GM18511 (cell line): ENCODE measurements around the gene AHR.
"Not testable (repeated sequence)": the region's sequence is repeated elsewhere in the genome, so short reads cannot be mapped to it uniquely, and the experiment has no call there.

Source experiments
- ATAC-seq: cut with Tn5 transposase; IDR thresholded peaks from one replicate; pipeline ENCODE4 v1.9.1; 2021; ENCODE audit warnings: mild to moderate bottlenecking, moderate library complexity; ENCODE audit not compliant: unreplicated experiment

Gene AHR

GRCh38 chr7:17371671-17372524 lies 73.4 kb downstream of the AHR start:
- ATAC-seq: no peak

- no peak for ATAC-seq
Measured at GRCh38 chr7:17374157-17374556, 75.7 kb downstream of the AHR start.

GRCh38 chr7:17374654-17375053 lies 76.2 kb downstream of the AHR start:
- no peak for ATAC-seq

GRCh38 chr7:17376595-17376994 lies 78.1 kb downstream of the AHR start:
- no peak for ATAC-seq

GRCh38 chr7:17380736-17381662 lies 82.5 kb downstream of the AHR start:
- no peak for ATAC-seq

GRCh38 chr7:17382408-17383354 lies 84.2 kb downstream of the AHR start:
- peak; percentile 67 for ATAC-seq

GRCh38 chr7:17384400-17384799 lies 85.9 kb downstream of the AHR start:
- ATAC-seq: no peak

GRCh38 chr7:17385612-17386011 lies 87.2 kb downstream of the AHR start:
- no peak for ATAC-seq

- no peak for ATAC-seq
Measured at GRCh38 chr7:17390392-17390791, 91.9 kb downstream of the AHR start.

GRCh38 chr7:17391366-17391765 lies 92.9 kb downstream of the AHR start:
- ATAC-seq: no peak

- no peak for ATAC-seq
Measured at GRCh38 chr7:17392846-17393245, 94.4 kb downstream of the AHR start.

GRCh38 chr7:17394563-17394962 lies 96.1 kb downstream of the AHR start:
- ATAC-seq: not testable (repeated sequence)
